SU-DHL-6 (cell line): Measurements from ENCODE around the gene PIGH.

ENCODE experiments used
- H2AFZ ChIP-seq: fragments of 200-600 bp; sonication (generic); 2 replicates; pipeline ENCODE4 v1.6.1; 2014; ENCODE audit warnings: low read depth, mild to moderate bottlenecking, moderate library complexity, mixed read lengths, antibody characterized with exemption, low read length; ENCODE audit not compliant: severe bottlenecking
- H3F3A ChIP-seq: fragments of 200-600 bp; shearing (Covaris generic); 2 replicates; pipeline ENCODE4 v1.6.0; 2016; ENCODE audit warnings: antibody characterized with exemption, mild to moderate bottlenecking; ENCODE audit not compliant: insufficient read depth
- H3K27ac ChIP-seq: fragments of 200-600 bp; sonication (generic); 2 replicates; pipeline ENCODE4 v1.5.1; 2016; ENCODE audit warnings: low read depth, mild to moderate bottlenecking, low read length, moderate library complexity, mixed read lengths
- H3K27me3 ChIP-seq: fragments of 200-600 bp; sonication (generic), shearing (Covaris generic); 2 replicates; pipeline ENCODE4 v1.6.0; 2014; ENCODE audit warnings: mild to moderate bottlenecking, low read length
- H3K36me3 ChIP-seq: fragments of 200-600 bp; sonication (generic); 2 replicates; pipeline ENCODE4 v1.6.1; 2014; ENCODE audit warnings: mild to moderate bottlenecking, low read length, mixed read lengths
- H3K4me2 ChIP-seq: fragments of 300-600, 200-600 bp; shearing (Covaris generic), sonication (generic); 2 replicates; pipeline ENCODE4 v1.6.0; 2014; ENCODE audit warnings: low read length, low read depth, mild to moderate bottlenecking; ENCODE audit not compliant: poor library complexity, severe bottlenecking
- H3K4me3 ChIP-seq: fragments of 200-600 bp; sonication (generic); 2 replicates; pipeline ENCODE4 v1.5.1; 2014; ENCODE audit warnings: antibody characterized with exemption, low read length, mild to moderate bottlenecking, mixed read lengths; ENCODE audit not compliant: insufficient read depth, poor library complexity, severe bottlenecking
- H3K79me2 ChIP-seq: fragments of 200-600 bp; sonication (generic); 2 replicates; pipeline ENCODE4 v1.6.1; 2014; ENCODE audit warnings: mild to moderate bottlenecking, low read length, moderate library complexity; ENCODE audit not compliant: insufficient read depth
- H3K9ac ChIP-seq: fragments of 200-600 bp; sonication (generic); 2 replicates; pipeline ENCODE4 v1.7.0; 2014; ENCODE audit warnings: mild to moderate bottlenecking, low read length
- H3K9me2 ChIP-seq: fragments of 200-600 bp; sonication (generic); replicated peaks from 2 replicates; pipeline ENCODE4 v1.6.1; 2014; ENCODE audit warnings: low read length; ENCODE audit not compliant: insufficient read depth
- H3K9me3 ChIP-seq: fragments of 200-600 bp; sonication (generic); 2 replicates; pipeline ENCODE4 v1.6.1; 2014; ENCODE audit warnings: low read length, mixed read lengths; ENCODE audit not compliant: insufficient read depth
- H4K20me1 ChIP-seq: fragments of 200-600 bp; sonication (generic); 2 replicates; pipeline ENCODE4 v1.6.1; 2014; ENCODE audit warnings: low read depth, mild to moderate bottlenecking, antibody characterized with exemption, low read length, moderate library complexity, mixed read lengths
- CTCF ChIP-seq: fragments of 200-600 bp; sonication (generic); IDR thresholded peaks from one replicate; pipeline ENCODE4 v1.5.1; 2017; ENCODE audit warnings: antibody characterized with exemption, mild to moderate bottlenecking, low read length, moderate library complexity; ENCODE audit not compliant: insufficient read depth, poor library complexity, severe bottlenecking
- EZH2phosphoT487 ChIP-seq: fragments of 200-600 bp; sonication (generic), shearing (Covaris generic); conservative IDR thresholded peaks from 2 replicates; pipeline ENCODE4 v1.6.1; 2018; ENCODE audit warnings: mild to moderate bottlenecking, antibody characterized with exemption, low read length, moderate library complexity, mixed read lengths

Gene PIGH

DNA sequence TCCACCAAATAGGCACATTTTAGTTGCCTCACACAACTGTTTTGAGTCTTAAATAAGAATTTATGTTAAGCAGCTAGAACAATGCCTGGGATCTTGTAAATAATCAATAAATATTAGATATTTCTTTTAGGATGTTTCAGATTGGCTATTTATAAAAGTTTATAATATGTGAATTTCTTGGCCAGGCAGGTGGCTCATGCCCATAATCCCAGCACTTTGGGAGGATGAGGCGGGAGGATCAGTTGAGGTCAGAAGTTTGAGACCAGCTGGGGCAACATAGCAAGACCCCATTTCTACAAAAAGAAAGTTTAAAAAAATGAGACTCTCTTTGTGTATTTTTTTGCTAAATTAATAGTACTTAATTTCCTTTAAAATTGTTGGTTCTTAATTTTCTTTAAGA, 41.4 kb upstream of the PIGH start:
- Histone ChIP-seq H3K36me3 (no peaks in the 10 kb centered on the region), H3K9me2 (no peaks in the 10 kb centered on the region), H3K27me3 (no peaks in the 10 kb centered on the region), H3K27ac (no peak overlapping the region), H3K4me2 (no peak overlapping the region), H4K20me1 (no peaks in the 10 kb centered on the region), H3K9ac (no peak overlapping the region), H3K79me2 (no peaks in the 10 kb centered on the region), H3K4me3 (no peak overlapping the region), H2AFZ (no peak overlapping the region), H3F3A (no peaks in the 10 kb centered on the region), H3K9me3 (no peaks in the 10 kb centered on the region)
- TF ChIP-seq CTCF: no peak
- TF ChIP-seq EZH2phosphoT487: no peak

DNA sequence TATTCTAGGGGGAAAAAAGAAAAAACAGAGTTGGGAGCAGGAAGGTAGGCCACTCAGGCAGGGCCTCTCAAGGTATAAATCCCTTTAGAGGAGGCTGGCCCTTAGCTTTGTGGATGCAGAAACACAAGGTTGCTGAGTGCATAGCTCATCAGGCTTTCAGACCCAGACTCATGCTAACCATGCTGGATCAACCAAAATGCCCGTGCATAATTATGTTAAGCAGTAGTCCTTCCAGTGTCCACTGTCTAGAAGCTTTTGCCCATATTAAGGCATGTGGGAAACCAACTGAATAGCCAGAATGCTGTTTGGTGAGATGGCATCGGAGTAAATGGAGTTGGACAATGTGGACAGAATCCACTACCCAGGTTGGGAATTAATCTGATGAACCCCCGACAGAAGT, 38.6 kb upstream of the PIGH start:
- TF ChIP-seq CTCF: no peak
- no peak for TF ChIP-seq EZH2phosphoT487
- Histone ChIP-seq H4K20me1 (no peaks in the 10 kb centered on the region), H3K9me2 (no peaks in the 10 kb centered on the region), H3K27ac (no peak overlapping the region), H3K27me3 (no peaks in the 10 kb centered on the region), H3K36me3 (no peaks in the 10 kb centered on the region), H3K9ac (no peak overlapping the region), H3K4me2 (no peak overlapping the region), H3K9me3 (no peaks in the 10 kb centered on the region), H3K79me2 (no peaks in the 10 kb centered on the region), H3K4me3 (no peak overlapping the region), H2AFZ (no peak overlapping the region), H3F3A (no peaks in the 10 kb centered on the region)

DNA sequence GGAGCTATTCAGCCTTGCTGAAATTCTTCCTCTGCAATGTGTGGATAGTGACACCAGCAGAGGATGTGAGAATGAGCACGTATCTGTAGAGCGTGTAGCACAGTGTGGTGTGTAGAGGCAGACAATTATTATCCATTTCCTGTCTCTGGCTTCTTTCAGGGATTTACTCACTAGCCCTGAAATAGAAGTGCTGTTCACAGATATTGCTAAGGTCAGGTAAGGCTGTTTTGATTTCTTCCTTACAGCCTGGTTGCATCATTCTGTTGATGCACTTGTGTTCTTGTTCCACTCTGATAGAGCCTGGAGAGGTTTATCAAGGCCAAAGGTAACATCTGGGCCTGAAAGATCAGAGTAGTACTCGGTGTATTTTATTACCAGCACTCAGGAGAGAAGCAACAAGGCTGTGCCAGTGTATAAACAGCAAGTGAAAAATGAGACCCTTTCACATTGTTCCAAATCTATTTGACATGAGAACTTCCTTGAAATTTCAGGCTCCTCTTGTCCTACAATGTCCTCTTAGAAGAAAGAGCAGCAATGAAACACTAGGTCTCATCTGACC, 36.4 kb upstream of the PIGH start:
- H3K9me3 ChIP-seq: no peaks in the 10 kb centered on the region
- H3K27ac ChIP-seq: no peak overlapping the region
- H3K9ac ChIP-seq: no peak overlapping the region
- H4K20me1 ChIP-seq: no peaks in the 10 kb centered on the region
- H3K79me2 ChIP-seq: no peaks in the 10 kb centered on the region
- no peak overlapping the region for H2AFZ ChIP-seq
- H3K9me2 ChIP-seq: no peaks in the 10 kb centered on the region
- no peaks in the 10 kb centered on the region for H3K36me3 ChIP-seq
- TF ChIP-seq CTCF (no peak), EZH2phosphoT487 (no peak)
- H3K27me3 ChIP-seq: no peaks in the 10 kb centered on the region
- no peak overlapping the region for H3K4me3 ChIP-seq
- no peaks in the 10 kb centered on the region for H3F3A ChIP-seq
- no peak overlapping the region for H3K4me2 ChIP-seq
